ENCODE results near the gene RRP8. TPM values are rescaled to one million over a fixed set of nuclear protein-coding genes. Genes with fewer than 3 reads are reported as not detected.

The RRP8 gene
- total RNA-seq, 1 donor from 2014 or later = 10.3 TPM

GRCh38 chr11:6570691-6571427 is 32.6 kb downstream of the RRP8 start:
- DNase-seq (ENCODE audit: low read depth) (no peak), FAIRE-seq (no peak)
- no peak for TF ChIP-seq CTCF (IDR thresholded peaks at IDR 0.05; ENCODE audit: insufficient read depth, low read length, severe bottlenecking)
- Histone ChIP-seq H3K4me3 (ENCODE audit: low read depth, low read length) (no peak overlapping the region), H3K27me3 (ENCODE audit: control insufficient read depth, insufficient read depth, low read length) (no peaks in the 10 kb centered on the region), H3K36me3 (ENCODE audit: control insufficient read depth, insufficient read depth, low read length) (no peaks in the 10 kb centered on the region)

GRCh38 chr11:6569706-6570105 is 33.7 kb downstream of the RRP8 start:
- DNase-seq (ENCODE audit: low read depth) (no peak), FAIRE-seq (no peak)
- Histone ChIP-seq H3K4me3 (ENCODE audit: low read depth, low read length) (no peak overlapping the region), H3K27me3 (ENCODE audit: control insufficient read depth, insufficient read depth, low read length) (no peaks in the 10 kb centered on the region), H3K36me3 (ENCODE audit: control insufficient read depth, insufficient read depth, low read length) (no peaks in the 10 kb centered on the region)
- TF ChIP-seq CTCF (IDR thresholded peaks at IDR 0.05; ENCODE audit: insufficient read depth, low read length, severe bottlenecking) = no peak

- FAIRE-seq = no peak
- TF ChIP-seq CTCF (IDR thresholded peaks at IDR 0.05; ENCODE audit: insufficient read depth, low read length, severe bottlenecking) = no peak
- Histone ChIP-seq H3K4me3 (ENCODE audit: low read depth, low read length) (no peak overlapping the region), H3K36me3 (ENCODE audit: control insufficient read depth, insufficient read depth, low read length) (no peaks in the 10 kb centered on the region), H3K27me3 (ENCODE audit: control insufficient read depth, insufficient read depth, low read length) (no peaks in the 10 kb centered on the region)
- DNase-seq (ENCODE audit: low read depth) = peak; percentile 43
These were observed 35.1 kb downstream of the RRP8 start for GRCh38 chr11:6568191-6568918.

GRCh38 chr11:6567371-6567745 is 36.1 kb downstream of the RRP8 start:
- H3K36me3 ChIP-seq (ENCODE audit: control insufficient read depth, insufficient read depth, low read length) = no peaks in the 10 kb centered on the region
- H3K27me3 ChIP-seq (ENCODE audit: control insufficient read depth, insufficient read depth, low read length) = no peaks in the 10 kb centered on the region
- H3K4me3 ChIP-seq (ENCODE audit: low read depth, low read length) = no peak overlapping the region
- no peak for TF ChIP-seq CTCF (IDR thresholded peaks at IDR 0.05; ENCODE audit: insufficient read depth, low read length, severe bottlenecking)
- no peak for FAIRE-seq
- DNase-seq (ENCODE audit: low read depth) = no peak

GRCh38 chr11:6566704-6567370 is 36.6 kb downstream of the RRP8 start:
- no peak for DNase-seq (ENCODE audit: low read depth)
- FAIRE-seq = no peak
- H3K4me3 ChIP-seq (ENCODE audit: low read depth, low read length) = no peak overlapping the region
- TF ChIP-seq CTCF (IDR thresholded peaks at IDR 0.05; ENCODE audit: insufficient read depth, low read length, severe bottlenecking) = no peak
- H3K36me3 ChIP-seq (ENCODE audit: control insufficient read depth, insufficient read depth, low read length) = no peaks in the 10 kb centered on the region
- H3K27me3 ChIP-seq (ENCODE audit: control insufficient read depth, insufficient read depth, low read length) = no peaks in the 10 kb centered on the region

Measured in bronchial epithelial cell (primary cell).